CD8-positive, alpha-beta memory T cell (primary cell): Measurements from ENCODE around the gene NCOA7. TPM values are rescaled to one million over a fixed set of nuclear protein-coding genes. Genes with fewer than 3 reads are reported as not detected.

Experiments used
- CTCF ChIA-PET: fragments of 350-600 bp; sonication (Branson Sonifier 250); formaldehyde crosslinking; loops from one replicate; lab custom pipeline; 2021; ENCODE audit warnings: antibody characterized with exemption; lab: Charles Lee
- POLR2A ChIA-PET: fragments of 350-600 bp; sonication (Branson Sonifier 250); formaldehyde crosslinking; loops from one replicate; lab custom pipeline; 2021; ENCODE audit warnings: antibody characterized with exemption; lab: Charles Lee
- DNase-seq, 5 donors: peaks; one replicate each; pipeline versions ENCODE4 v3.0.0 to v3.0.0-alpha.2; 2020 to 2022; ENCODE audit warnings: mixed read lengths in 1 of 5
- H3K27ac ChIP-seq: one replicate; pipeline ENCODE4 v1.7.0; 2013; ENCODE audit warnings: low read depth, mild to moderate bottlenecking, low read length, moderate library complexity
- H3K27me3 ChIP-seq: 2 replicates; pipeline ENCODE4 v1.7.0; 2013; ENCODE audit warnings: low read length, mild to moderate bottlenecking; ENCODE audit not compliant: insufficient read depth, poor library complexity, severe bottlenecking
- H3K36me3 ChIP-seq: 2 replicates; pipeline ENCODE4 v1.7.0; 2013; ENCODE audit warnings: mild to moderate bottlenecking, low read length, moderate library complexity; ENCODE audit not compliant: insufficient read depth
- H3K4me1 ChIP-seq: 2 replicates; pipeline ENCODE4 v1.7.0; 2013; ENCODE audit warnings: mild to moderate bottlenecking, low read length, moderate library complexity; ENCODE audit not compliant: insufficient read depth
- H3K4me3 ChIP-seq: 2 replicates; pipeline ENCODE4 v1.7.0; 2013; ENCODE audit warnings: mild to moderate bottlenecking, low read length
- H3K9me3 ChIP-seq: 2 replicates; pipeline ENCODE4 v1.7.0; 2013; ENCODE audit warnings: mild to moderate bottlenecking, low read length
- H3K27ac Mint-ChIP-seq, 8 donors: one replicate each; pipeline ENCODE4 v1.8.0; 2020 to 2021; ENCODE audit warnings: mixed read lengths in 8 of 8, mild to moderate bottlenecking in 6 of 8, inconsistent platforms in 3 of 8, moderate library complexity in 3 of 8
- H3K27me3 Mint-ChIP-seq, 2 donors: one replicate each; pipeline ENCODE4 v1.8.0; 2020 to 2021; ENCODE audit warnings: mixed read lengths in 2 of 2, mild to moderate bottlenecking in 1 of 2, moderate library complexity in 1 of 2
- H3K36me3 Mint-ChIP-seq, 3 donors: one replicate each; pipeline ENCODE4 v1.8.0; 2020 to 2021; ENCODE audit warnings: mixed read lengths in 3 of 3, inconsistent platforms in 1 of 3, mild to moderate bottlenecking in 1 of 3
- H3K4me1 Mint-ChIP-seq, 3 donors: one replicate each; pipeline ENCODE4 v1.8.0; 2020 to 2021; ENCODE audit warnings: mixed read lengths in 3 of 3, inconsistent platforms in 1 of 3, mild to moderate bottlenecking in 1 of 3
- H3K4me3 Mint-ChIP-seq, 7 donors: one replicate each; pipeline ENCODE4 v1.8.0; 2020 to 2021; ENCODE audit warnings: mixed read lengths in 7 of 7, mild to moderate bottlenecking in 6 of 7, moderate library complexity in 4 of 7, inconsistent platforms in 2 of 7
- H3K9me3 Mint-ChIP-seq, 5 donors: one replicate each; pipeline ENCODE4 v1.8.0; 2020 to 2022; ENCODE audit warnings: mixed read lengths in 5 of 5, mild to moderate bottlenecking in 3 of 5, moderate library complexity in 2 of 5, inconsistent platforms in 1 of 5
- polyA plus RNA-seq: library from polyadenylated mRNA; unstranded; fragments of 300-500 nt; fragmentation: Illumina TruSeq; gene quantifications from one replicate; pipeline ENCODE4 v1.2.3, GENCODE V29; 2021
- total RNA-seq, 2 experiments: library from RNA; stranded (reverse); gene quantifications; one replicate each; pipeline ENCODE4 v1.2.3, GENCODE V29; 2021

Gene NCOA7
- total and polyA plus RNA-seq, 3 experiments from 2014 or later, result 38.3 to 62.5 (median 54.7) TPM

DNA sequence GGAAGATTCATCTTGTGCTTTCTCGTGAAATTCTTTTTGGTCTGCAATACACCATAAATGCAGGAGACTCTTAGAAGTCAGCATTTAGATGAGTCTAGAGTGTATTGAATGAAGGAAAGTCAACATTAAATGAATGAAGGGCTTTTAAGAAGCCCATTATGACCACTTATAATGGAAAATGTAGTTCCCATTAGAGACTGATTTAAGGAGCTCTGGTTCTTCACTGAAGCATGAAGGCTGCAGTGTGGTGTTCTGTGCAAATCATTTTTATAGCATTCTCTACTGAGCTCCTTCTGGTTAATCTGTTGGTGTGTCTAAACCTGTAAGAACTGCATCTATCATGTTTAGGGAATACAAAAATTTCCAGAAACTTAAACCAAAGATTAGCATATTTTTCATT is 19.7 kb downstream of the NCOA7 start:
- POLR2A ChIA-PET, result no interaction called here
- no peak overlapping the region for H3K27ac ChIP-seq
- Mint-ChIP-seq H3K27ac (no peak overlapping the region), H3K36me3 (peaks cover 0 to 32% (median 11%) of the 10 kb centered on the region in 3 donors), H3K4me1 (peaks cover 64 to 83% (median 83%) of the 10 kb centered on the region in 3 donors), H3K9me3 (peaks cover 0 to 2% (median 0%) of the 10 kb centered on the region in 5 donors), H3K4me3 (no peak overlapping the region), H3K27me3 (no peaks in the 10 kb centered on the region)
- no peaks in the 10 kb centered on the region for H3K36me3 ChIP-seq
- H3K27me3 ChIP-seq, result no peaks in the 10 kb centered on the region
- no peaks in the 10 kb centered on the region for H3K9me3 ChIP-seq
- no peak overlapping the region for H3K4me3 ChIP-seq
- CTCF ChIA-PET, result interaction anchor here (0.9 to 1.3 kb wide), 5 partner anchors 9 to 146 kb away, joined by 3 to 4 read pairs (median 3); partner anchors contain the start of genes HINT3 and NCOA7
- no peak for DNase-seq
- H3K4me1 ChIP-seq, result no peaks in the 10 kb centered on the region

DNA sequence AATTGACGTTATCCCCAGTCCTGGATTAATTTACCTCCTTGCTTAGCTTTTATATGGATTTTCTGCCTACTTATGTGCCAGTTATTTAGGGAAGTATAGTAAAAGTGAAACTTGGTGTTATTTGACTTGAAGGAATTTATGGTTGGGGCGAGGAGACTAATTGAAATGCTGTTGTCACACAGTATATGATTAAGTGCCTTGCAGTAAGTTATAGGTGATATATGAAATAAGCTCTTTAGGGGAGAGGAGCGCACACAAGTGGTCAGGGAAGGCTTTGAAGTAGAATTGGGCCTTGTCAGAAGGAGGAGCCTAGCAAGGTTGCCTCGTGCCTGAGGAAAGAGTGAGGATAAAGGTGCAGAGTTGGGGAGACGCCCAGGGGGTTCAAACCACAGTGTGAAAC is 20.5 kb downstream of the NCOA7 start:
- Mint-ChIP-seq H3K4me3 (no peak overlapping the region), H3K27ac (no peak overlapping the region)
- H3K4me1 ChIP-seq, result no peaks in the 10 kb centered on the region

DNA sequence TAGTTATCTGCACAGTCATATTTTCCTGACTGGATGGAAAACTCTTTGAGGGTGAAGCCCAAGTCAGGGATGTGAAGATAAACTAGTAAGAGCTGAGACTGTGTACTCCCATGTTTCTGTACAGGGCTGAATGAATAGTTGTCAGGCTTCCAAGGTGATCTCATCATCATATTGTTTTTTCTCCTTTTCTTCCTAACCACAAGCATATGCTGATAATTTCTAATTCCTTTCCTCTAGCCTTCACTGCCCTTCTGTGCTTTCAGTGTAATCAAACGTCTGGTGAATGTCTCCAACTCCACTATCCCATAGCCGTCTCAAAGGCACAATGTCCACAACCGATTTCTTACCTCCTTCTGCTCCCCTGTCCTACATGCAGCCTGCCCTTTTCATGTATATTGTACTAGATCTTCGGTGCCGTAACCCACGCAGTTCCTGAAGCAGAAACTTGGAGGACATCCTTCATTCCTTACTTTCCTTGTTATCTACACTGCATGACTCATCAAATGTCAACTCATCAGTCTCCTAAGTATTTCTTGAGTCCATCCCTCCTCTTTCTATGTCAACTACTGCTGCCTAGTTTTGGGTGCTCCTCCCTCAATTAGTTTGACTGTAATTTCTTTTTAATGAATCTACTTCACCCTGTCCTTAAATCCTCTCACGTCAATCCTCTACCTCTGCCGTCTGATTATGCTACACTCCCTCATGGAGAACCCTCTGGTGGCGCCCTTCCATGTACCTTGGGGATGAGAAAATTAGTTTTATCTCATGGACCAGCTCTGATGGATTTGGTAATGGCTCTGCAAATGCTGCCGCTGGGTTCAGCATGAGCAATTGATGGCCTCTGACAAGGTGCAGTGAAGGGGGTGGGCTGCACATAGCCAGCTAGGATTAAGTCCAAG is 21.9 kb downstream of the NCOA7 start:
- Histone ChIP-seq H3K36me3 (no peaks in the 10 kb centered on the region), H3K4me3 (no peak overlapping the region), H3K27ac (peak overlapping the region; percentile 20), H3K27me3 (no peaks in the 10 kb centered on the region), H3K9me3 (no peaks in the 10 kb centered on the region), H3K4me1 (no peaks in the 10 kb centered on the region)
- Mint-ChIP-seq H3K9me3 (peaks cover 0 to 2% (median 0%) of the 10 kb centered on the region in 5 donors), H3K36me3 (peaks cover 0 to 42% (median 12%) of the 10 kb centered on the region in 3 donors), H3K27me3 (no peaks in the 10 kb centered on the region), H3K4me3 (no peak overlapping the region), H3K27ac (peak overlapping the region in 3 of 8 donors; percentile 24 to 81 (median 64)), H3K4me1 (peaks cover 59 to 87% (median 83%) of the 10 kb centered on the region in 3 donors)
- no peak for DNase-seq
- ChIA-PET POLR2A (no interaction called here), CTCF (no interaction called here)

More for the DNA sequence above, 20.5 kb downstream of the NCOA7 start:
- Mint-ChIP-seq H3K36me3 (peaks cover 0 to 36% (median 13%) of the 10 kb centered on the region in 3 donors), H3K9me3 (peaks cover 0 to 2% (median 0%) of the 10 kb centered on the region in 5 donors), H3K27me3 (no peaks in the 10 kb centered on the region), H3K4me1 (peaks cover 65 to 87% (median 85%) of the 10 kb centered on the region in 3 donors)
- no peaks in the 10 kb centered on the region for H3K9me3 ChIP-seq
- ChIA-PET CTCF (interaction anchor here (0.8 to 1.3 kb wide), 2 partner anchors 21 to 145 kb away, joined by 3 read pairs; partner anchors contain the start of genes HINT3 and NCOA7), POLR2A (no interaction called here)
- no peaks in the 10 kb centered on the region for H3K36me3 ChIP-seq
- H3K27ac ChIP-seq, result no peak overlapping the region
- H3K4me3 ChIP-seq, result no peak overlapping the region
- H3K27me3 ChIP-seq, result no peaks in the 10 kb centered on the region
- no peak for DNase-seq

DNA sequence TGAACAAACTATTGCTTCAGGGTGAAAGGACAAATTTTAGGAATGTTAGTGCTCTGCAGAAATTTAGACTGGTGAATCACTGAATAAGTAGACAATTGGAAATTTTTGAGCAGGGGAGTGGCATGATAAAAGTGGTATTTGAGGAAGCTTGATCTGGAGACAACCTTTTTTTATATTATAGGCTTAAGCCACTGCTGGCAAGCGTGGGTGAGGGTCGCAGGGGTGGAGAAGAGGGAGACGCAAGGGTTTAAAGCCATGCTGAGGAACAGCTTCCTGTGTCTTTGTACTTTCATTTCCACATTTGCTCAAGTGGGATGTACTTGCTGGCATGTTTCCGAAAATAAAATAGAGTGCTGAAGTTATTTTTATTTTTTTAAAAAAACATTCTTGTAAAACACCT is 23.7 kb downstream of the NCOA7 start:
- POLR2A ChIA-PET, result no interaction called here
- peak overlapping the region in 2 of 8 donors; percentile 35 to 52 for H3K27ac Mint-ChIP-seq
- no peak overlapping the region for H3K4me3 ChIP-seq

DNA sequence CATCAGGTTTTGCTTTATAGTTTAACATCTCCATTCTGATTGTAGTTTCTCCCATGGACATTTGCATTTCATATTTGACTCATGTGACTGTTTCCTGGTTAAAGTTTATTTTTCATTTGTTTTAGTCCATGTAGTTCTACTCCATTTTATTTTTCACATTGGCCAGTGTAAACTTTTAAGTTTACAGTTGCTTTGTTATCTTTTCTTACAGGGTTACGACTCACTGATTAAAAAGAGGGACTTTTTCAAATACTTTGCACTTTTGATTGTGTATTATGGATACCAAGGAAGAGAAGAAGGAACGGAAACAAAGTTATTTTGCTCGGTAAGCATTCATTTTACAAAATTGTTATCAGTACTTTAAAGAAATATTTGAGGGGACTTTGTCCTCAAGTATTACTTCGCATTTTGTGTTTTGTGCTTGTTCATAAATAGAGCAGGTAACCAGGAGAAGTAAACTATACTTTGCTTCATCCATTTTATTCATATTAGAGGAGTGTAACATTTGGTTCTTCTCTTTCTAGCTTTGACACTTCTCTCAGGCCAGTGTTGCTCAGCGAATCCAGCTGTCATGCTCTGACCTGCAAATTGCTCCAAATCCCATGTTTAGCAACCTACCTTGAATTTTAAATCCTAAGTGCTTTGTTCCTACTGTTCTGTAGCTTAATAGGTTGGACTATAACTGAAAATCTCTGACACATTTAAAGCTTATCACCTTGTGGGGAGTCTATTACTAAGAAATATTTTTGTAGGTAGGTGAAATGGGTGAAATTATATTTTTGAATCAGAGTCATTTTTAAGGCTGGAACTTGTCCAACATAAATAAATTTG is 24.5 kb downstream of the NCOA7 start:
- H3K36me3 ChIP-seq, result no peaks in the 10 kb centered on the region
- DNase-seq, result no peak
- H3K36me3 Mint-ChIP-seq, result peaks cover 0 to 36% (median 21%) of the 10 kb centered on the region in 3 donors
- H3K4me3 ChIP-seq, result no peak overlapping the region
- POLR2A ChIA-PET, result no interaction called here
- H3K27me3 Mint-ChIP-seq, result no peaks in the 10 kb centered on the region
- H3K9me3 ChIP-seq, result no peaks in the 10 kb centered on the region
- peaks cover 57 to 84% (median 80%) of the 10 kb centered on the region in 3 donors for H3K4me1 Mint-ChIP-seq
- H3K27me3 ChIP-seq, result no peaks in the 10 kb centered on the region
- CTCF ChIA-PET, result no interaction called here
- H3K4me1 ChIP-seq, result no peaks in the 10 kb centered on the region
- no peak overlapping the region for H3K27ac ChIP-seq
- peak overlapping the region in 1 of 8 donors; percentile 43 for H3K27ac Mint-ChIP-seq
- H3K4me3 Mint-ChIP-seq, result no peak overlapping the region
- H3K9me3 Mint-ChIP-seq, result no peaks in the 10 kb centered on the region

More for the DNA sequence above, 23.7 kb downstream of the NCOA7 start:
- Histone ChIP-seq H3K4me1 (no peaks in the 10 kb centered on the region), H3K9me3 (no peaks in the 10 kb centered on the region), H3K27me3 (no peaks in the 10 kb centered on the region), H3K27ac (no peak overlapping the region), H3K36me3 (no peaks in the 10 kb centered on the region)
- H3K27me3 Mint-ChIP-seq, result no peaks in the 10 kb centered on the region
- peaks cover 57 to 84% (median 80%) of the 10 kb centered on the region in 3 donors for H3K4me1 Mint-ChIP-seq
- H3K36me3 Mint-ChIP-seq, result peaks cover 0 to 32% (median 14%) of the 10 kb centered on the region in 3 donors
- DNase-seq, result no peak
- peak overlapping the region in 3 of 7 donors; percentile 20 to 44 (median 39) for H3K4me3 Mint-ChIP-seq
- H3K9me3 Mint-ChIP-seq, result no peaks in the 10 kb centered on the region
- CTCF ChIA-PET, result no interaction called here

DNA sequence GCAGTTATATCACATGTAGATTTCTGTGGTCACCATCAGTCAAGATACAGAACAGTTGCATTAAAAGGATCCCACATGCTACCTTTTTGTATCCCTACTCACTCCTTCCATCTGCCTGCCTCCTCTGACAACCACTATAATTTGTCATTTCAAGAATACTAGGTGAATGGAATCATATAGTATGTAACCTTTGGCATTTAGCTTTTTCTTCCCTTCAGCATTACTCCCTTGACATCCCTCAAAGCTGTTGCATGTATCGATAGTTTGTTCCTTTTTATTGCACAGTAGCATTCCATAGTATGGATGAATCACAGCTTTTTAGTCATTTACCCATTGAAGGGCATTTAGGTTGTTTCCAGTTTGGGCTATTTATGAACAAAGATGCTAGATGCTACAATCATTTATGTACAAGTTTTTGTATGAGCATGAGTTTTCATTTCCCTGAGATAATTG is 26.1 kb downstream of the NCOA7 start:
- H3K4me1 ChIP-seq, result no peaks in the 10 kb centered on the region
- H3K4me3 ChIP-seq, result no peak overlapping the region
- Mint-ChIP-seq H3K27me3 (no peaks in the 10 kb centered on the region), H3K36me3 (peaks cover 4 to 47% (median 25%) of the 10 kb centered on the region in 3 donors), H3K9me3 (no peaks in the 10 kb centered on the region), H3K27ac (no peak overlapping the region), H3K4me3 (no peak overlapping the region), H3K4me1 (peaks cover 53 to 84% (median 79%) of the 10 kb centered on the region in 3 donors)
- no peaks in the 10 kb centered on the region for H3K27me3 ChIP-seq
- no peaks in the 10 kb centered on the region for H3K9me3 ChIP-seq
- H3K36me3 ChIP-seq, result no peaks in the 10 kb centered on the region
- DNase-seq, result no peak
- H3K27ac ChIP-seq, result no peak overlapping the region
- POLR2A ChIA-PET, result no interaction called here
- CTCF ChIA-PET, result no interaction called here

DNA sequence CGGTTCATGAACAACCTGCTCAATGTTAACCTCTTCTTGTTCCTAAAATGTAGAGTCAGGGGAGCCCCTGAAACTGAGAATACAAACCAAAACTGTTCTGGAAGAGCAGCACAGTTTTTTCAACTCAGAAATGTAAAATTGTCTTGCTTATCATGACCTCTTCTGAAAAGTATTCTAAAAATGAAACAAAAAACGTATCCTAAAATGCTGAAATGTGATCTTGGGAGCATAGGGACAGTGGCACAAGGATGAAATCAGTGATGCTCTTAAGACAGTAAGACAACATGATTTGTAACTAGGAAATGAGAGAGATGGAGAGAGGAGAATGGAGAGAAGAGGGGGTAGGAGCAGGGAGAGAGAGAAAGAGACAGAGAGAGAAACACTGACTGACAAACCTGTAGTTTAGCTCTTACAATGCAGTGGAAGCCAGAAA is 27.5 kb downstream of the NCOA7 start:
- H3K27me3 Mint-ChIP-seq, result no peaks in the 10 kb centered on the region
- Histone ChIP-seq H3K27me3 (no peaks in the 10 kb centered on the region), H3K9me3 (no peaks in the 10 kb centered on the region), H3K4me1 (no peaks in the 10 kb centered on the region), H3K27ac (no peak overlapping the region), H3K4me3 (no peak overlapping the region), H3K36me3 (no peaks in the 10 kb centered on the region)
- CTCF ChIA-PET, result no interaction called here
- H3K4me1 Mint-ChIP-seq, result peaks cover 45 to 78% (median 73%) of the 10 kb centered on the region in 3 donors
- peak overlapping the region in 3 of 7 donors; percentile 1 to 17 (median 3) for H3K4me3 Mint-ChIP-seq
- POLR2A ChIA-PET, result no interaction called here
- peak overlapping the region in 5 of 8 donors; percentile 8 to 86 (median 83) for H3K27ac Mint-ChIP-seq
- no peaks in the 10 kb centered on the region for H3K9me3 Mint-ChIP-seq
- no peak for DNase-seq
- H3K36me3 Mint-ChIP-seq, result peaks cover 4 to 54% (median 25%) of the 10 kb centered on the region in 3 donors
